ENCODE data around the gene ENC1. TPM values are rescaled to one million over a fixed set of nuclear protein-coding genes. Genes with fewer than 3 reads are reported as not detected.

Gene ENC1
- total RNA-seq, 1 experiment from 2014 or later: 24.5 TPM

DNA sequence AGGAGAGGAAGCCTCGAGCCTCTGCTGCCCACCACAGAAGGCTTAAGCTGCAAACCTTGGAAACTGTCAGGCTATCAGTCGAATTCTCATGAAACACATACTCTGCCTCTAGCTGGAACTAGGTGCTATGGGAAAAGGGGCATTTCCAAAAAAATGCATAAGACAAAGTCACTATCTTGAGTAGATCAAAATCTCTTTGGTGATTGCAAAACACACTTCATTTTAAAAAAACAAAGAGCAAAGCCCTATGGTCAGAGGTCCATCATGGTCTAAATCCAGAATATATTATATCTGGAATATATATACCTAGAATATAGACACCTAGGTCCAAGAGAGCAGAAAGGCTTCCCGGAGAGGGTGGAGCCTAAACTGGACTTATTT is 59.8 kb downstream of the ENC1 start:
- intact Hi-C loops (cut with micrococcal nuclease): no loop called here
- ATAC-seq (no peak), DNase-seq (no peak)
- Histone ChIP-seq H3K4me3 (ENCODE audit: low read length) (no peak overlapping the region), H3K4me1 (ENCODE audit: insufficient read depth, low read length) (peaks cover 15% of the 10 kb centered on the region), H3K9me2 (replicated peaks; ENCODE audit: low read length) (no peaks in the 10 kb centered on the region), H2AFZ (ENCODE audit: low read length) (no peak overlapping the region), H3K4me2 (ENCODE audit: low read length) (no peak overlapping the region), H3K79me2 (ENCODE audit: low read length) (no peaks in the 10 kb centered on the region), H4K20me1 (ENCODE audit: low read length) (no peaks in the 10 kb centered on the region), H3K9ac (ENCODE audit: low read length) (no peak overlapping the region), H3K27me3 (ENCODE audit: low read length) (no peaks in the 10 kb centered on the region), H3K36me3 (ENCODE audit: low read depth, low read length) (no peaks in the 10 kb centered on the region), H3K27ac (ENCODE audit: low read length) (no peak overlapping the region), H3K9me3 (ENCODE audit: low read length) (no peaks in the 10 kb centered on the region), H3F3A (ENCODE audit: low read length, unreplicated experiment) (no peaks in the 10 kb centered on the region)
- ChIA-PET POLR2A (ENCODE audit: unreplicated experiment) (no interaction called here), CTCF (no interaction called here)
- no peak for TF ChIP-seq CTCF (conservative IDR thresholded peaks at IDR 0.05; ENCODE audit: low read depth, low read length)
- no peak for TF ChIP-seq EZH2phosphoT487 (IDR thresholded peaks at IDR 0.05; ENCODE audit: borderline replicate concordance, low read length)
- TF ChIP-seq EZH2 (IDR thresholded peaks at IDR 0.05; ENCODE audit: low read length, unreplicated experiment): no peak
- no TSS peak for BruUV-seq (replicated peaks)

GRCh38 chr5:74579215-74579614 is 61.3 kb downstream of the ENC1 start:
- BruUV-seq (replicated peaks): no TSS peak
- ChIA-PET CTCF (no interaction called here), POLR2A (ENCODE audit: unreplicated experiment) (no interaction called here)
- DNase-seq (no peak), ATAC-seq (no peak)
- H3K4me1 ChIP-seq (ENCODE audit: insufficient read depth, low read length): peaks cover 22% of the 10 kb centered on the region
- H3K4me3 ChIP-seq (ENCODE audit: low read length): no peak overlapping the region
- no peaks in the 10 kb centered on the region for H3F3A ChIP-seq (ENCODE audit: low read length, unreplicated experiment)
- no peaks in the 10 kb centered on the region for H3K9me3 ChIP-seq (ENCODE audit: low read length)
- H3K4me2 ChIP-seq (ENCODE audit: low read length): no peak overlapping the region
- no peaks in the 10 kb centered on the region for H3K36me3 ChIP-seq (ENCODE audit: low read depth, low read length)
- intact Hi-C loops (cut with micrococcal nuclease): no loop called here
- no peaks in the 10 kb centered on the region for H4K20me1 ChIP-seq (ENCODE audit: low read length)
- no peaks in the 10 kb centered on the region for H3K9me2 ChIP-seq (replicated peaks; ENCODE audit: low read length)
- H3K9ac ChIP-seq (ENCODE audit: low read length): no peak overlapping the region
- no peak overlapping the region for H3K27ac ChIP-seq (ENCODE audit: low read length)
- H2AFZ ChIP-seq (ENCODE audit: low read length): no peak overlapping the region
- TF ChIP-seq EZH2 (IDR thresholded peaks at IDR 0.05; ENCODE audit: low read length, unreplicated experiment) (no peak), CTCF (conservative IDR thresholded peaks at IDR 0.05; ENCODE audit: low read depth, low read length) (no peak), EZH2phosphoT487 (IDR thresholded peaks at IDR 0.05; ENCODE audit: borderline replicate concordance, low read length) (no peak)
- no peaks in the 10 kb centered on the region for H3K27me3 ChIP-seq (ENCODE audit: low read length)
- H3K79me2 ChIP-seq (ENCODE audit: low read length): no peaks in the 10 kb centered on the region

DNA sequence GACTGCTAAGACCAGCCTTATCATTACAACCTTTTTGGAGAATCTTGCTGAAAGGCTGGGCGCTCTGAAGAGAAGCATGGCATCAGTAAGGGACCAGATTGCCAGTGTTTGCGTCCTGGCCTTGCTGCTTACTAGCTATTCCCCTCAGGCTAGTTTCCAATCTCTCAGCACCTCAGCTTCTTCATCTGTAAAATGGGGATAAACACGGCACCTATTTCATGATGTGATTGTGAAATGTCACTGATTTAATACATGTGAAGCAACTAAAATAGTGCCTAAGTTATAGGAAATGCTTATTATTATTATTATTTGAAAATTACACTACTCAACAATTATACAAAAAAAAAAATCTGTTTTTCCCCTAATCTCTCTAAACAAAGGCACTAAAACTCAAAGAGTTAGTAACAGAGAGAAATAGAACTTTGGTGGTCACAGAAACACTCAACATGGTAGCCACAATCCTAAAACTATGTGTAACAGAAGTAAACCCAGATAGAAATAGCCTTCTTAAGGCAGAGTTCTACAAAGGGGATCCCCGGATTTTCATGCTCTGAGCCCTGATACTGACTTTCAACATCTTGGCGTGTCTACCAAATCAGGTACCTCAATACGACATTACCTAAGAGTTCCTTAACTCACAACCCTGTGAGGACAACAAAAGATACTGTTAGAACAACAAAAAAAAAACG is 62.0 kb downstream of the ENC1 start:
- no peak overlapping the region for H3K4me3 ChIP-seq (ENCODE audit: low read length)
- H3F3A ChIP-seq (ENCODE audit: low read length, unreplicated experiment): no peaks in the 10 kb centered on the region
- H3K27ac ChIP-seq (ENCODE audit: low read length): no peak overlapping the region
- CTCF ChIA-PET: no interaction called here
- no peak overlapping the region for H2AFZ ChIP-seq (ENCODE audit: low read length)
- no peaks in the 10 kb centered on the region for H3K27me3 ChIP-seq (ENCODE audit: low read length)
- intact Hi-C loops (cut with micrococcal nuclease): no loop called here
- no peaks in the 10 kb centered on the region for H3K79me2 ChIP-seq (ENCODE audit: low read length)
- no peaks in the 10 kb centered on the region for H3K9me3 ChIP-seq (ENCODE audit: low read length)
- no peak overlapping the region for H3K9ac ChIP-seq (ENCODE audit: low read length)
- peaks cover 22% of the 10 kb centered on the region for H3K4me1 ChIP-seq (ENCODE audit: insufficient read depth, low read length)
- ATAC-seq (no peak), DNase-seq (no peak)
- no TSS peak for BruUV-seq (replicated peaks)
- H4K20me1 ChIP-seq (ENCODE audit: low read length): no peaks in the 10 kb centered on the region
- no peak overlapping the region for H3K4me2 ChIP-seq (ENCODE audit: low read length)
- POLR2A ChIA-PET (ENCODE audit: unreplicated experiment): no interaction called here
- no peaks in the 10 kb centered on the region for H3K36me3 ChIP-seq (ENCODE audit: low read depth, low read length)
- H3K9me2 ChIP-seq (replicated peaks; ENCODE audit: low read length): no peaks in the 10 kb centered on the region
- no peak for TF ChIP-seq CTCF (conservative IDR thresholded peaks at IDR 0.05; ENCODE audit: low read depth, low read length)
- no peak for TF ChIP-seq EZH2phosphoT487 (IDR thresholded peaks at IDR 0.05; ENCODE audit: borderline replicate concordance, low read length)
- TF ChIP-seq EZH2 (IDR thresholded peaks at IDR 0.05; ENCODE audit: low read length, unreplicated experiment): no peak
